WTC11 (cell line): ENCODE measurements around the gene TREM1.

Experiments
- MYBL2 ChIP-seq: sonication (generic); formaldehyde crosslinking; IDR thresholded peaks from 2 replicates; pipeline ENCODE4 v1.8.1; 2023; ENCODE audit warnings: mild to moderate bottlenecking, moderate library complexity, missing genetic modification reagents
- NR2C2 ChIP-seq: sonication (generic); formaldehyde crosslinking; IDR thresholded peaks from 2 replicates; pipeline ENCODE4 v1.8.0; 2022; ENCODE audit warnings: mild to moderate bottlenecking, missing genetic modification reagents
- NR3C1 ChIP-seq: sonication (generic); formaldehyde crosslinking; conservative IDR thresholded peaks from 2 replicates; pipeline ENCODE4 v1.8.1; 2023; ENCODE audit warnings: low read depth, mild to moderate bottlenecking, missing genetic modification reagents
- SMAD3 ChIP-seq: sonication (generic); formaldehyde crosslinking; IDR thresholded peaks from 2 replicates; pipeline ENCODE4 v1.8.0; 2022; ENCODE audit warnings: missing genetic modification reagents, mild to moderate bottlenecking, borderline replicate concordance
- ZNF121 ChIP-seq: sonication (generic); formaldehyde crosslinking; IDR thresholded peaks from 2 replicates; pipeline ENCODE4 v1.8.0; 2023; ENCODE audit warnings: missing genetic modification reagents
- TF ChIP-seq, protein P1 (sequence below): fragments of 200-600 bp; IDR thresholded peaks from 2 replicates; pipeline ENCODE4 v1.8.0; 2022; ENCODE audit warnings: antibody characterized with exemption
- TF ChIP-seq, protein P2 (sequence below): fragments of 250-450 bp; sonication (Bioruptor Pico); conservative IDR thresholded peaks from 2 replicates; pipeline ENCODE4 v1.9.0; 2021; ENCODE audit warnings: mild to moderate bottlenecking
- TF ChIP-seq, protein P3 (sequence below): sonication (generic); formaldehyde crosslinking; IDR thresholded peaks from 2 replicates; pipeline ENCODE4 v1.8.0; 2022; ENCODE audit warnings: mild to moderate bottlenecking, missing genetic modification reagents

DNA sequence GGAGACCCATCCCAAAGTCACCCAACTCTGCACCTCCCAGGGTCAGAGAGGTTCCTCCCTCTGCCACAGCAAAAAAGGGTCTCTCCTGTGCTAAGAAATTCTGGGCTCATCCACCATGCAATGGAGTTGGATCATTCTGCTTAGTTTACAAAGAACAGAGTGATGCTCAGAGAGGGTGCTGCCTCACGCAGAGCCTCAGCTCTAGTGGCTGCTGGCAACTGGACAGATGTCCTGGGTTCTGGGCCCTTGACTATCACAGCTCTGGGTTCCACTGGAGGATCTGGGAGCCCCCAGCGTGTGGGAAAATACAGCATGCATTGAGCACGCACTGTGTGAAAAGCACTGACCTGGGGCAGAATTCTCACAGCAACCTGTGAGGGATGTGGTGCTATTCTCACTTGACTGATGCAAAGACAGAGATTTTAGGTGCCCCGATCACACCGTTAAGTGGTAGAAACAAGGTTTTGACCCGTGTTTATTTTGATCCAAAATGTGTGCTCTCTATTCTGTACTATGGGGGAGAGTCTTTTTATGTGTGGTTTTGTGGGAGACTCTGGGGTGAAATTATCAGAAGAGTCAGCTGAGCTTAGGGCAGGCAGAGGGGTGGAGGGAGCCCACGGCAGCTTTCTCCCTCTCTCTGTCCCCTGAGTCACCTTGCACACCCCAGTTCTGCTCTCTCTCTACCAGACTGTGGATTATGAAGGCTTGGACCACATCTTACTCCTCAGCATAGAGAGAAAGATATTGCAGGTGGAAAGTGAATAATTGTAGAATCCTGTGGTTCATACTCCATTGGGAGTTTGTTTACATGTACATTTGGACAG is 38.4 kb downstream of the TREM1 start:
- TF ChIP-seq, protein P1, sequence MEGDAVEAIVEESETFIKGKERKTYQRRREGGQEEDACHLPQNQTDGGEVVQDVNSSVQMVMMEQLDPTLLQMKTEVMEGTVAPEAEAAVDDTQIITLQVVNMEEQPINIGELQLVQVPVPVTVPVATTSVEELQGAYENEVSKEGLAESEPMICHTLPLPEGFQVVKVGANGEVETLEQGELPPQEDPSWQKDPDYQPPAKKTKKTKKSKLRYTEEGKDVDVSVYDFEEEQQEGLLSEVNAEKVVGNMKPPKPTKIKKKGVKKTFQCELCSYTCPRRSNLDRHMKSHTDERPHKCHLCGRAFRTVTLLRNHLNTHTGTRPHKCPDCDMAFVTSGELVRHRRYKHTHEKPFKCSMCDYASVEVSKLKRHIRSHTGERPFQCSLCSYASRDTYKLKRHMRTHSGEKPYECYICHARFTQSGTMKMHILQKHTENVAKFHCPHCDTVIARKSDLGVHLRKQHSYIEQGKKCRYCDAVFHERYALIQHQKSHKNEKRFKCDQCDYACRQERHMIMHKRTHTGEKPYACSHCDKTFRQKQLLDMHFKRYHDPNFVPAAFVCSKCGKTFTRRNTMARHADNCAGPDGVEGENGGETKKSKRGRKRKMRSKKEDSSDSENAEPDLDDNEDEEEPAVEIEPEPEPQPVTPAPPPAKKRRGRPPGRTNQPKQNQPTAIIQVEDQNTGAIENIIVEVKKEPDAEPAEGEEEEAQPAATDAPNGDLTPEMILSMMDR = no peak
- TF ChIP-seq, protein P2, sequence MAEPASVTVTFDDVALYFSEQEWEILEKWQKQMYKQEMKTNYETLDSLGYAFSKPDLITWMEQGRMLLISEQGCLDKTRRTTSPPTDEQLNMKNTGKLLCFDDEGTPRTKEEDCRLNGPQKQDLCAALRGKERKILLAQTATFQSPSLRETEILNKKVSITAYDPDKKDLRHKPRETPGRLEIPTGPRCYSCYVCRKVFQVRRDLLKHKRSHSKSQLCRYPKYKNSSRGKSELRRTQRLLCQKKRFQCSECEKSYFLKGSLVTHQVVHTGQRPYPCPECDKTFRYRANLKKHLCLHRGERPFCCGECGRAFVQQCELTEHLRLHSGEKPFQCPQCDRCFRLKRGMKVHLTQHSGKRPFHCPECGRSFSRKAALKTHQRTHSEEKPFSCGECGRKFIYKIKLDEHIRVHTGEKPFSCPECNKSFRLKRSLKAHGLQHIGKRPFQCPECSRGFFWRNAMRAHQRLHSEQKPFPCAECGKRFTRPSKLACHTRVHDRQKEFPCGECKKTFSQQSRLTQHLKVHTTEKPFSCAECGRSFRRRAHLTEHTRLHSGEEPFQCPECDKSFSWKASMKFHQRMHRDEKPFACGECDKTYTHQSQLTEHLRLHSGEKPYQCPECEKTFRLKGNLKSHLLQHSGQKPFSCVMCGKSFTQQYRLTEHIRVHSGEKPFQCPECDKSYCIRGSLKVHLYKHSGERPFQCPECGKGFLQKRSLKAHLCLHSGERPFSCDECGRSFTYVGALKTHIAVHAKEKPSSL = no peak
- no peak for TF ChIP-seq SMAD3 (CRISPR knock-in tag)
- TF ChIP-seq, protein P3, sequence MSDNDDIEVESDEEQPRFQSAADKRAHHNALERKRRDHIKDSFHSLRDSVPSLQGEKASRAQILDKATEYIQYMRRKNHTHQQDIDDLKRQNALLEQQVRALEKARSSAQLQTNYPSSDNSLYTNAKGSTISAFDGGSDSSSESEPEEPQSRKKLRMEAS (CRISPR knock-in tag) = no peak
- TF ChIP-seq NR2C2 (CRISPR knock-in tag) = no peak
- TF ChIP-seq ZNF121 (CRISPR knock-in tag) = no peak
- TF ChIP-seq MYBL2 (CRISPR knock-in tag) = no peak
- TF ChIP-seq NR3C1 (CRISPR knock-in tag) = no peak
